Kidney epithelial cell (primary cell): ENCODE results near the gene SEMA4D. TPM values are rescaled to one million over a fixed set of nuclear protein-coding genes. Genes with fewer than 3 reads are reported as not detected.

Source experiments
- DNase-seq: peaks from one replicate; pipeline ENCODE4 v3.0.0-alpha.2; 2010; ENCODE audit warnings: low read depth
- H3K27me3 ChIP-seq: 2 replicates; pipeline ENCODE4 v1.6.0; 2011; ENCODE audit warnings: low read length; ENCODE audit not compliant: control insufficient read depth, insufficient read depth
- H3K36me3 ChIP-seq: 2 replicates; pipeline ENCODE4 v1.5.1; 2011; ENCODE audit warnings: low read length; ENCODE audit not compliant: control insufficient read depth, insufficient read depth
- H3K4me3 ChIP-seq: 2 replicates; pipeline ENCODE4 v1.5.1; 2011; ENCODE audit warnings: low read depth, mild to moderate bottlenecking, control low read depth, low read length
- total RNA-seq: library from RNA; depleted of rRNA; stranded (reverse); fragments of >200 nt; gene quantifications from 2 replicates; pipeline ENCODE4 v1.2.3, GENCODE V29; 2015
- TF ChIP-seq, protein P1 (sequence below): IDR thresholded peaks from 2 replicates; pipeline ENCODE4 v1.5.1; 2011; ENCODE audit warnings: mild to moderate bottlenecking, moderate library complexity, low read length, control low read depth, inconsistent platforms; ENCODE audit not compliant: insufficient read depth, poor library complexity, severe bottlenecking

The SEMA4D gene
- total RNA-seq, 1 donor from 2014 or later, result 30.7 TPM

DNA sequence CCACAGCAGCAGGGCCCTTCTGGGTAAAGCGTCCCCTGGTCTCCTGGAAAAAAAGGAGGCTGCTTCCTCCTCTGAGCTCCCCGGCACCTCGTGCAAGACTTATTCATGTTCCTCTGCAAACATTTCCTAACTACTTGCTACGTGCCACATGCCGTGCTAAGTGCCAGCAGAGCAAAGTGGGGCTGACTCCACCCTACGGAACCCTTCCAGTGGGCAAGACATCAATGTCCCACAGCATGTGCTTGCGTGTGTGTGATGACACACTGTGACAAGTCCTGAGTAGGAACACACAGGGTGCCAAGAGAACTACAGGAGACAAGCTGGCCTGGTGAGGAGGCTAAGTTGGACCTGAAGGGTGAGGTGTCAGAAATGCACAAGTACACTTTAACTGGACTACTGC is 57.4 kb downstream of the SEMA4D start:
- no peak for DNase-seq
- TF ChIP-seq, protein P1, sequence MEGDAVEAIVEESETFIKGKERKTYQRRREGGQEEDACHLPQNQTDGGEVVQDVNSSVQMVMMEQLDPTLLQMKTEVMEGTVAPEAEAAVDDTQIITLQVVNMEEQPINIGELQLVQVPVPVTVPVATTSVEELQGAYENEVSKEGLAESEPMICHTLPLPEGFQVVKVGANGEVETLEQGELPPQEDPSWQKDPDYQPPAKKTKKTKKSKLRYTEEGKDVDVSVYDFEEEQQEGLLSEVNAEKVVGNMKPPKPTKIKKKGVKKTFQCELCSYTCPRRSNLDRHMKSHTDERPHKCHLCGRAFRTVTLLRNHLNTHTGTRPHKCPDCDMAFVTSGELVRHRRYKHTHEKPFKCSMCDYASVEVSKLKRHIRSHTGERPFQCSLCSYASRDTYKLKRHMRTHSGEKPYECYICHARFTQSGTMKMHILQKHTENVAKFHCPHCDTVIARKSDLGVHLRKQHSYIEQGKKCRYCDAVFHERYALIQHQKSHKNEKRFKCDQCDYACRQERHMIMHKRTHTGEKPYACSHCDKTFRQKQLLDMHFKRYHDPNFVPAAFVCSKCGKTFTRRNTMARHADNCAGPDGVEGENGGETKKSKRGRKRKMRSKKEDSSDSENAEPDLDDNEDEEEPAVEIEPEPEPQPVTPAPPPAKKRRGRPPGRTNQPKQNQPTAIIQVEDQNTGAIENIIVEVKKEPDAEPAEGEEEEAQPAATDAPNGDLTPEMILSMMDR, result no peak
- no peaks in the 10 kb centered on the region for H3K27me3 ChIP-seq
- no peaks in the 10 kb centered on the region for H3K36me3 ChIP-seq
- H3K4me3 ChIP-seq, result no peak overlapping the region

DNA sequence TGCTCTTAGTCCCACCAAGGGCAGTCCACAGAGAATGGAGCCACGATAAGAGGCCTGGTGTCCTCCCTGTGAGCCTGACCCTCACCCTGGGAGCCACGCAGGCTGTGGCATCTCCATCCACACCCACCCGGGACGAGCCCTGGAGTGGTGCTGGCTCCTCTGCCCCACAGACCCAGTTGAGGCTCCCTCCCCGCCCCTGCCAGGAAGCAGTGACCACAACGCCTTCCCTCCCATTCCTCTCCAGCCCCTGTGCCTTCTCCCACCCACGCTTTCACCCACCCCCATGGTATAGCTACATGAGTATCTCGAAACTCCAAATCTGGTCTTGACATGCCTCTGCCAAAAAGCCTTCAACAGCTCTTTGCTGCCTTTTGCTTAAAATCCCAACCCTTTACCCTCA is 57.9 kb downstream of the SEMA4D start:
- TF ChIP-seq, protein P1, result no peak
- no peaks in the 10 kb centered on the region for H3K36me3 ChIP-seq
- H3K27me3 ChIP-seq, result no peaks in the 10 kb centered on the region
- H3K4me3 ChIP-seq, result no peak overlapping the region
- no peak for DNase-seq

DNA sequence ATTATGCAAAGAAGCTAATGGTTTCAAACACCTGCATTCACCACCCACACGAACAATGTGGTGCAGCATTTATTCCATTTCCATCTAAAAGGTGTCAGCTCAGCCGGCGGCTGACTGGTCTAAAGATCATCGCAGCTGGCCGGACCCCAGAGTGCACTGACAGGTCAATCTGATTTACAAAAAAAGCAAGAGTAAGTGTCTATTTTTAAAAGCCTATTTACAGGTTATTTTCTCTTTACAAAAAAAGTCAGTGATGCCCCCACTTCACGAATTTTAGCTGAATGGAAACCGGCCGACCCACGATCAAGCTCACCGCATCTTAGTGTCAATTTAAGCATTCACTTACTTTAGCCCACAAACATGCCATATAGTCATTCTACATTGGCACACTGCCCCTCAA is 58.3 kb downstream of the SEMA4D start:
- TF ChIP-seq, protein P1, result no peak
- DNase-seq, result no peak
- H3K27me3 ChIP-seq, result no peaks in the 10 kb centered on the region
- no peaks in the 10 kb centered on the region for H3K36me3 ChIP-seq
- H3K4me3 ChIP-seq, result no peak overlapping the region

DNA sequence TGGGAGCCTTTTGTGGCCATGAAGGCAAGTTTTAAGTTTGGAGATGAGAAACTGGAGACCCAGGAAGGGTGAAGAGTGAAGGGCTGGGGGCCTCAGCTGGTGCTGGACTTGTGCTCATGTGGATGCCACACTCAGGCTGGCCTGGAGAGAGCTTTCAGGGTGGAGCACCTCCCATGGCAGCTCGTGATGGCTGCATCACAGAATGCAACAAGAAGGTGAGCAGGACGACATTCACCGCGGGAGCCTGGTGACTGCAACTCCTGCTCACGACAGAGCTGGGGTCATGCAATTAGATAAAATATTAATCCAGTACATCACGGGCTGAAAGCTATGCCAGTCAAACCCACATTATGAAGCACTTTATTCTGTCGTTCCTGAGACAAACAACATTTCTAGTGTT is 59.7 kb downstream of the SEMA4D start:
- DNase-seq, result no peak
- TF ChIP-seq, protein P1, result no peak
- no peaks in the 10 kb centered on the region for H3K36me3 ChIP-seq
- no peak overlapping the region for H3K4me3 ChIP-seq
- no peaks in the 10 kb centered on the region for H3K27me3 ChIP-seq

DNA sequence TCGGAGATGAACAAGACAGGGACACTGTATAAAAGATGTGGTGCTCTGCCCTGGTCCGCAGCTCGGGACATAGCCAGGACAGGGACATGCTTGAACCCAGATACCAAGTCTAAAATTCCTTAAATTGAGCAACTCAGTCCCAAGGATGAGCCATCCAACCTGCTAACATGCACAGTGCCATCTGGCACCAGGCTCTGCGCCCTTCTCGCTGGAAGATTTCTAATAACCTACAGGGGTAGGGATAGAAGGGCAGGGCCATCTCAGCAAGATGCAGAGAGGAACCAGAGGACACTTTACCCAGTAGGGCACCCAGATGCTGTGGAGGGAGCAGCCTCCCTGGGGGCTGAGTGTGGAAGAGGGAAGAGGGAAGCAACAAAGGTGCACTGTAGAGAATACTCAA is 60.1 kb downstream of the SEMA4D start:
- Histone ChIP-seq H3K36me3 (no peaks in the 10 kb centered on the region), H3K4me3 (no peak overlapping the region), H3K27me3 (no peaks in the 10 kb centered on the region)
- no peak for DNase-seq
- TF ChIP-seq, protein P1, result no peak

DNA sequence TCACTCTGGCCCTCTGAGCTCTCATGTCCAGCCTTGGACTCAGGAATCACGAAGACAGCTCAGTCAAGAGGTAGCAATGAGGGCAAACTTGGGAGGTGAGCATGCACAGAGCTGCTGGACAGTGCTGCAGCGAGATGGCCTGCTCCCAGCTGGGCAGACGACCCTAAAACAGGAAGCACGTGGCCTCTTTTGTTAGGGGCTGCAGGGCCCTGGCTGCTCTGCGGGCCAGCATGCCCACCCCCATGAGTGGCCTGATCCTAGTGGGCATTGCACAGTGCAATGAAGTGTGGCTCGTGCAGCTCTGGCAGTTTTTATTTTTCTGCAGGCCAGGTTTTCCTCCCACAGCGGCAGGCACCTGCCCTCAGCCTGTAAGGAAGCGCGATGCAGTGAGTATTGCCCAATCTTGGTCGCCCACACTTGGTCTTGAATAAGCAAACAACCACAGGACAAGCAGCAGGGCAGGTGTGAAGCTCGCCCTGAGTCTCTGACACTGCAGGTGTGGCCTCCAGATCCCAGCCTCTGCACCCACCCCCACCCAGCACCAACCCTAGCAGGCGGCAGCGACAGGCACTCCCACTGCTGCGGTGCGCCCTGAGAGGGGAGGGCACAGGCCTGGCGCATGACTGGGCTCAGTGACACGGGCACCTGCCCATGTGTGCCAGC is 60.8 kb downstream of the SEMA4D start:
- DNase-seq, result no peak
- TF ChIP-seq, protein P1, result no peak
- no peaks in the 10 kb centered on the region for H3K36me3 ChIP-seq
- no peaks in the 10 kb centered on the region for H3K27me3 ChIP-seq
- no peak overlapping the region for H3K4me3 ChIP-seq
